Neural cell (in vitro differentiated cells): ENCODE measurements around the gene NSDHL. TPM values are rescaled to one million over a fixed set of nuclear protein-coding genes. Genes with fewer than 3 reads are reported as not detected.
"Not testable (repeated sequence)": the region's sequence is repeated elsewhere in the genome, so short reads cannot be mapped to it uniquely, and the experiment has no call there.

Source experiments
- H2AFZ ChIP-seq: fragments of 200-600, 300-800 bp; sonication (generic), shearing (Covaris generic); 2 replicates; pipeline ENCODE4 v1.6.0; 2014; ENCODE audit warnings: low read depth, mild to moderate bottlenecking, antibody characterized with exemption, low read length, moderate library complexity
- H3F3A ChIP-seq: fragments of 200-600 bp; shearing (Covaris generic); 2 replicates; pipeline ENCODE4 v1.6.1; 2016; ENCODE audit warnings: mild to moderate bottlenecking, moderate library complexity, mixed read lengths, antibody characterized with exemption, low read length; ENCODE audit not compliant: insufficient read depth, poor library complexity, severe bottlenecking
- H3K27ac ChIP-seq: fragments of 200-600, 300-800 bp; sonication (generic), shearing (Covaris generic); 2 replicates; pipeline ENCODE4 v1.5.1; 2014; ENCODE audit warnings: mild to moderate bottlenecking, low read length, moderate library complexity
- H3K27me3 ChIP-seq: fragments of 300-800, 200-600 bp; sonication (generic), shearing (Covaris generic); 2 replicates; pipeline ENCODE4 v1.6.0; 2014; ENCODE audit warnings: mild to moderate bottlenecking, low read depth, low read length, moderate library complexity; ENCODE audit not compliant: insufficient read depth
- H3K36me3 ChIP-seq: fragments of 300-800, 200-600 bp; sonication (generic), shearing (Covaris generic); 2 replicates; pipeline ENCODE4 v1.5.1; 2014; ENCODE audit warnings: mild to moderate bottlenecking, antibody characterized with exemption, low read length, moderate library complexity; ENCODE audit not compliant: insufficient read depth
- H3K4me2 ChIP-seq: fragments of 300-800, 200-600 bp; sonication (generic), shearing (Covaris generic); 2 replicates; pipeline ENCODE4 v1.6.0; 2014; ENCODE audit warnings: mild to moderate bottlenecking, low read length
- H3K4me3 ChIP-seq: fragments of 300-800, 200-600 bp; sonication (generic), shearing (Covaris generic); 2 replicates; pipeline ENCODE4 v1.5.1; 2014; ENCODE audit warnings: mild to moderate bottlenecking, low read length, moderate library complexity
- H3K79me2 ChIP-seq: fragments of 200-600 bp; shearing (Covaris generic); replicated peaks from 2 replicates; pipeline ENCODE4 v1.6.0; 2014; ENCODE audit warnings: mild to moderate bottlenecking, low read length, moderate library complexity; ENCODE audit not compliant: insufficient read depth
- H3K9ac ChIP-seq: fragments of 300-800, 200-600 bp; sonication (generic), shearing (Covaris generic); 2 replicates; pipeline ENCODE4 v1.6.1; 2016; ENCODE audit warnings: mild to moderate bottlenecking, low read length, mixed read lengths
- H3K9me2 ChIP-seq: fragments of 200-600 bp; shearing (Covaris generic); 2 replicates; pipeline ENCODE4 v1.6.1; 2016; ENCODE audit warnings: mild to moderate bottlenecking, low read length, mixed read lengths; ENCODE audit not compliant: insufficient read depth
- H3K9me3 ChIP-seq: fragments of 200-600, 300-800 bp; sonication (generic), shearing (Covaris generic); 2 replicates; pipeline ENCODE4 v1.6.1; 2016; ENCODE audit warnings: mild to moderate bottlenecking, mixed run types, low read length, moderate library complexity, mixed read lengths
- H4K20me1 ChIP-seq: fragments of 200-600 bp; shearing (Covaris generic); 2 replicates; pipeline ENCODE4 v1.6.1; 2016; ENCODE audit warnings: mild to moderate bottlenecking, mixed run types; ENCODE audit not compliant: insufficient read depth
- EP300 ChIP-seq: fragments of 450-650 bp; conservative IDR thresholded peaks from 2 replicates; pipeline ENCODE4 v1.6.1; 2014; ENCODE audit warnings: antibody characterized with exemption, mild to moderate bottlenecking, moderate library complexity; ENCODE audit not compliant: poor library complexity, severe bottlenecking
- EZH2 ChIP-seq: fragments of 200-600, 300-800 bp; shearing (Covaris generic), sonication (generic); IDR thresholded peaks from 2 replicates; pipeline ENCODE4 v1.6.1; 2014; ENCODE audit warnings: antibody characterized with exemption, low read length, borderline replicate concordance, mild to moderate bottlenecking; ENCODE audit not compliant: insufficient read depth, poor library complexity, severe bottlenecking
- MXI1 ChIP-seq: fragments of 450-650 bp; conservative IDR thresholded peaks from 2 replicates; pipeline ENCODE4 v1.6.1; 2014; ENCODE audit warnings: antibody characterized with exemption, mild to moderate bottlenecking; ENCODE audit not compliant: poor library complexity, severe bottlenecking
- POLR2AphosphoS5 ChIP-seq: IDR thresholded peaks from 2 replicates; pipeline ENCODE4 v1.6.1; 2012
- RAD21 ChIP-seq: fragments of 450-650 bp; conservative IDR thresholded peaks from 2 replicates; pipeline ENCODE4 v1.6.1; 2014; ENCODE audit warnings: antibody characterized with exemption, mild to moderate bottlenecking, moderate library complexity
- REST ChIP-seq: IDR thresholded peaks from 2 replicates; pipeline ENCODE4 v1.6.1; 2012; ENCODE audit warnings: borderline replicate concordance
- SMC3 ChIP-seq: fragments of 450-650 bp; conservative IDR thresholded peaks from 2 replicates; pipeline ENCODE4 v1.6.1; 2014; ENCODE audit warnings: antibody characterized with exemption, mild to moderate bottlenecking, moderate library complexity; ENCODE audit not compliant: poor library complexity
- TAF1 ChIP-seq: IDR thresholded peaks from 2 replicates; pipeline ENCODE4 v1.6.1; 2012; ENCODE audit warnings: low read depth
- polyA plus RNA-seq: library from polyadenylated mRNA; depleted of rRNA; stranded (reverse); fragments of >200 nt; gene quantifications from 2 replicates; pipeline ENCODE4 v1.2.3, GENCODE V29; 2014
- TF ChIP-seq, protein P1 (sequence below): fragments of 450-650 bp; IDR thresholded peaks from 2 replicates; pipeline ENCODE4 v1.5.1; 2014; ENCODE audit warnings: antibody characterized with exemption, mild to moderate bottlenecking, moderate library complexity; ENCODE audit not compliant: poor library complexity, severe bottlenecking

Gene NSDHL
- polyA plus RNA-seq, 1 donor from 2014 or later, result 18.4 TPM

DNA sequence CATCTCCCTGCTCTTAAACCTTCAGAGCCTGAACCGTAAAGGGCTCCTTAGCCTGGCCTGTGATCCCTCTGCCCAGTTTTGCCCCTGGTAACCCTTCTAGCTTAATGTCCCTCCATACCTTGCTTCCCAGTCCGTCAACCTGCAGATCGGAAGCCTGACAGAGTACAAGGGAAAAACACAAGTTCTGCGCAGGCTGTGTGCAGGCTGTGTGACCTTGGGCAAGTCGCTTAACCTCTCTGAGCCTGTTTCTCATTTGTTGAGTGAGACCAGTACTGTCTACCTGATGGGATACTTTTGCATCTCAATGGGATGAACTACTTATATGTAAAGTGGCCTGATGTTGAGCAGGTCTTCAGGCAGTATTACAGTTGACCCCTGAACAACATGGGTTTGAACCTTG lies 1.7 kb downstream of the NSDHL start:
- no peaks in the 10 kb centered on the region for H4K20me1 ChIP-seq
- peak overlapping the region; percentile 76 for H3K4me3 ChIP-seq
- no peaks in the 10 kb centered on the region for H3K9me2 ChIP-seq
- no peak overlapping the region for H3K27ac ChIP-seq
- peaks cover 28% of the 10 kb centered on the region for H3K79me2 ChIP-seq
- no peak overlapping the region for H3K4me2 ChIP-seq
- no peak overlapping the region for H3K9ac ChIP-seq
- no peaks in the 10 kb centered on the region for H3K36me3 ChIP-seq
- no peaks in the 10 kb centered on the region for H3K9me3 ChIP-seq
- no peaks in the 10 kb centered on the region for H3K27me3 ChIP-seq
- no peaks in the 10 kb centered on the region for H3F3A ChIP-seq
- no peak overlapping the region for H2AFZ ChIP-seq
- TF ChIP-seq POLR2AphosphoS5 (no peak), EZH2 (no peak), RAD21 (no peak), SMC3 (no peak), MXI1 (no peak), TAF1 (no peak), REST (no peak), EP300 (no peak)
- TF ChIP-seq, protein P1, sequence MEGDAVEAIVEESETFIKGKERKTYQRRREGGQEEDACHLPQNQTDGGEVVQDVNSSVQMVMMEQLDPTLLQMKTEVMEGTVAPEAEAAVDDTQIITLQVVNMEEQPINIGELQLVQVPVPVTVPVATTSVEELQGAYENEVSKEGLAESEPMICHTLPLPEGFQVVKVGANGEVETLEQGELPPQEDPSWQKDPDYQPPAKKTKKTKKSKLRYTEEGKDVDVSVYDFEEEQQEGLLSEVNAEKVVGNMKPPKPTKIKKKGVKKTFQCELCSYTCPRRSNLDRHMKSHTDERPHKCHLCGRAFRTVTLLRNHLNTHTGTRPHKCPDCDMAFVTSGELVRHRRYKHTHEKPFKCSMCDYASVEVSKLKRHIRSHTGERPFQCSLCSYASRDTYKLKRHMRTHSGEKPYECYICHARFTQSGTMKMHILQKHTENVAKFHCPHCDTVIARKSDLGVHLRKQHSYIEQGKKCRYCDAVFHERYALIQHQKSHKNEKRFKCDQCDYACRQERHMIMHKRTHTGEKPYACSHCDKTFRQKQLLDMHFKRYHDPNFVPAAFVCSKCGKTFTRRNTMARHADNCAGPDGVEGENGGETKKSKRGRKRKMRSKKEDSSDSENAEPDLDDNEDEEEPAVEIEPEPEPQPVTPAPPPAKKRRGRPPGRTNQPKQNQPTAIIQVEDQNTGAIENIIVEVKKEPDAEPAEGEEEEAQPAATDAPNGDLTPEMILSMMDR, result no peak

DNA sequence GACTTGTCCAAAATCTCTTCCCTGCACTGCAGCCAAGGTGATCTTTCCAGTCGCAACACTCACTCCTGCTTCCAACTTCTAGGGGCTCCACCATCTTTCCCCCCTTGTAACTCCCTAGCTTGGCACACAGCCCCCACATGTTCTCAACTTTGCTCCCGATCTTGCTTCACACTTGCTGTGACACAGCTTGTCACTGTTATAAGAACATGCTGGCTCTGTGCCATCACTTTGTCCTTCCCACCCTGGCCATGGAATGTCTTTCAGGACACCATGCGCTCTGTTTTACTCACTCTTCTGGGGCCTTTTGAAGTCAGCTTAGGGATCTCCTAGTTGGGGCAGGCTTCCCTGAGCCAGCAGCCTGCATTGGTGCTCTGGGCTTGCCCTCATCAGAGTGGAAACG lies 2.5 kb downstream of the NSDHL start:
- Histone ChIP-seq H3K79me2 (peaks cover 28% of the 10 kb centered on the region), H3K27ac (no peak overlapping the region), H4K20me1 (no peaks in the 10 kb centered on the region), H3K27me3 (no peaks in the 10 kb centered on the region), H2AFZ (no peak overlapping the region), H3K9me3 (no peaks in the 10 kb centered on the region), H3K4me3 (no peak overlapping the region), H3F3A (no peaks in the 10 kb centered on the region), H3K36me3 (no peaks in the 10 kb centered on the region), H3K9me2 (no peaks in the 10 kb centered on the region), H3K9ac (no peak overlapping the region), H3K4me2 (no peak overlapping the region)
- TF ChIP-seq, protein P1, result no peak
- no peak for TF ChIP-seq RAD21
- no peak for TF ChIP-seq REST
- TF ChIP-seq SMC3, result no peak
- no peak for TF ChIP-seq POLR2AphosphoS5
- TF ChIP-seq EZH2, result no peak
- no peak for TF ChIP-seq TAF1
- TF ChIP-seq EP300, result no peak
- TF ChIP-seq MXI1, result no peak

GRCh38 chrX:152835470-152835869 lies 4.6 kb downstream of the NSDHL start:
- H3K79me2 ChIP-seq, result peaks cover 20% of the 10 kb centered on the region
- H3K9ac ChIP-seq, H3K9me3 ChIP-seq, H3K4me2 ChIP-seq, H3K4me3 ChIP-seq, H2AFZ ChIP-seq, H3F3A ChIP-seq, H3K27ac ChIP-seq, H3K36me3 ChIP-seq, H3K27me3 ChIP-seq, H3K9me2 ChIP-seq, H4K20me1 ChIP-seq: not testable (repeated sequence)
